Measurements from ENCODE around the gene ZNRF3.

The ZNRF3 gene

DNA sequence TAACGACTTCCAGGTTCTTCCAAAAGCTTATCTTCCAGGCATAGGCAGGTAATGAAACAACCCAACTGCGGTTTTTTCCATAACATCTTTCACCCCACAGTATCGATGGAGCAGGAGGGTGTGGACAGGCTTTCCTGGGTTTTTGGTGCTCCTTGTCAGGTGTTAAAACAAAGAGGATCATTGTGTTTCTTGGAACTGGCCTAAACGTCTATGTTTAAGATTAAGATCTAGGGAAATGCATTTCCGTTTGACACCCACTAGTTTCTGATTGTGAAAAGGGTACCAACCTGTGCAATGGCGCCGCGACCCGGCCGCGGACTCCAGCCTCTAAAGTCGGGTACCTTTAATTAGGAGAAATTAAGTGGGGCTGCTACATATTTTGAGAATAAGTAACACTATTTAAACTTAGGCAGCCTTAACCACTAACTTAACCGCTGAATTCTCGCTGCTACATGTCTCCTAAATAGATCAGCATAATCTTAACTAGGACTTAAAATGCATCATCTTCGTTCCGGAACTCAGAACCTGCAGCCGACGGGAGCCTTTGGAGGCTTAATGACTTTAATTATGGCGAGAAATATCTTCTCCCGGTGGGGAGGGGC is 146.7 kb downstream of the ZNRF3 start:
- H3K9me3 ChIP-seq (ENCODE audit: insufficient read depth, low read length): no peaks in the 10 kb centered on the region
- H2AFZ ChIP-seq (ENCODE audit: low read depth, low read length, severe bottlenecking): no peak overlapping the region

DNA sequence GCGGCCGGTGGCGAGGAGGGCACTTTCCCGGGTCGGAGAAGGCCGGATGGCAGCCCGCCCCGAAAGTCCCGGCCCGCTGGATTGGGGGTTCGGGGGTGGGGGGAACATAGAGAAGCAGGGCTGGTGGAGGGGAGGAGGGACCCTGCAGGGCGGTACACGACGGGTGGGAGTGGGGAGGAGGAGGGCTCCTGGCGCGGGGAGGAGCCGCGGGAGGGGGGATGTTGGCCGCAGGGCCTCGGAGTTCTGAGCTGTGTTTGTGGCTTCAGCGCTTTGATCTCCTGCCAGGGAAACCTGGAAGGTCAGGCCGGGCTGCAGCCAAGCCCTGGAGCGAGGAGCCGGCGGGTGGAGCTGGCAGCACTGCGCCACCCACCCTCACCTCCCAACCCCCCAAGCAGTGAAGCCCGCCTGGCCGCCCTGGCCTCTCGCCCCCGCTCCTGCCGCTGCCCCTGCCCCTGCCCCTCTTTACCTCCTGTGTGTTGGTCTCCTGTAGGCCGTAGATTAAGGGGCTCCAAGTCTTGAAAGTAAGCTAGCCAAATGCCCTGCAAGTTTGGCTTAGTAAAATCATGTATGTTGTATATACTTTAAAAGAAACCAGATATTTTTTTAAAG is 147.3 kb downstream of the ZNRF3 start:
- H3K79me2 ChIP-seq (ENCODE audit: insufficient read depth, low read length): no peaks in the 10 kb centered on the region

More for the DNA sequence above, 146.7 kb downstream of the ZNRF3 start:
- no peak overlapping the region for H3K4me2 ChIP-seq (ENCODE audit: low read depth, low read length, poor library complexity, severe bottlenecking)
- no peak for TF ChIP-seq EZH2phosphoT487 (conservative IDR thresholded peaks at IDR 0.05; ENCODE audit: low read length)
- TF ChIP-seq, protein P1, sequence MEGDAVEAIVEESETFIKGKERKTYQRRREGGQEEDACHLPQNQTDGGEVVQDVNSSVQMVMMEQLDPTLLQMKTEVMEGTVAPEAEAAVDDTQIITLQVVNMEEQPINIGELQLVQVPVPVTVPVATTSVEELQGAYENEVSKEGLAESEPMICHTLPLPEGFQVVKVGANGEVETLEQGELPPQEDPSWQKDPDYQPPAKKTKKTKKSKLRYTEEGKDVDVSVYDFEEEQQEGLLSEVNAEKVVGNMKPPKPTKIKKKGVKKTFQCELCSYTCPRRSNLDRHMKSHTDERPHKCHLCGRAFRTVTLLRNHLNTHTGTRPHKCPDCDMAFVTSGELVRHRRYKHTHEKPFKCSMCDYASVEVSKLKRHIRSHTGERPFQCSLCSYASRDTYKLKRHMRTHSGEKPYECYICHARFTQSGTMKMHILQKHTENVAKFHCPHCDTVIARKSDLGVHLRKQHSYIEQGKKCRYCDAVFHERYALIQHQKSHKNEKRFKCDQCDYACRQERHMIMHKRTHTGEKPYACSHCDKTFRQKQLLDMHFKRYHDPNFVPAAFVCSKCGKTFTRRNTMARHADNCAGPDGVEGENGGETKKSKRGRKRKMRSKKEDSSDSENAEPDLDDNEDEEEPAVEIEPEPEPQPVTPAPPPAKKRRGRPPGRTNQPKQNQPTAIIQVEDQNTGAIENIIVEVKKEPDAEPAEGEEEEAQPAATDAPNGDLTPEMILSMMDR (IDR thresholded peaks at IDR 0.05; ENCODE audit: insufficient read depth, low read length, poor library complexity, severe bottlenecking): no peak
- H3K27me3 ChIP-seq (ENCODE audit: low read length): no peaks in the 10 kb centered on the region
- H3K9me2 ChIP-seq (replicated peaks; ENCODE audit: insufficient read depth, low read length): no peaks in the 10 kb centered on the region
- no peak overlapping the region for H3K4me3 ChIP-seq (ENCODE audit: insufficient read depth, low read length, poor library complexity, severe bottlenecking)
- no peaks in the 10 kb centered on the region for H3F3A ChIP-seq (ENCODE audit: insufficient read depth)
- H3K36me3 ChIP-seq (ENCODE audit: low read length): no peaks in the 10 kb centered on the region
- H3K79me2 ChIP-seq (ENCODE audit: insufficient read depth, low read length): no peaks in the 10 kb centered on the region
- H3K27ac ChIP-seq (ENCODE audit: low read depth, low read length): no peak overlapping the region
- no peak overlapping the region for H3K9ac ChIP-seq (ENCODE audit: low read length)
- H4K20me1 ChIP-seq (ENCODE audit: low read depth, low read length): no peaks in the 10 kb centered on the region

DNA sequence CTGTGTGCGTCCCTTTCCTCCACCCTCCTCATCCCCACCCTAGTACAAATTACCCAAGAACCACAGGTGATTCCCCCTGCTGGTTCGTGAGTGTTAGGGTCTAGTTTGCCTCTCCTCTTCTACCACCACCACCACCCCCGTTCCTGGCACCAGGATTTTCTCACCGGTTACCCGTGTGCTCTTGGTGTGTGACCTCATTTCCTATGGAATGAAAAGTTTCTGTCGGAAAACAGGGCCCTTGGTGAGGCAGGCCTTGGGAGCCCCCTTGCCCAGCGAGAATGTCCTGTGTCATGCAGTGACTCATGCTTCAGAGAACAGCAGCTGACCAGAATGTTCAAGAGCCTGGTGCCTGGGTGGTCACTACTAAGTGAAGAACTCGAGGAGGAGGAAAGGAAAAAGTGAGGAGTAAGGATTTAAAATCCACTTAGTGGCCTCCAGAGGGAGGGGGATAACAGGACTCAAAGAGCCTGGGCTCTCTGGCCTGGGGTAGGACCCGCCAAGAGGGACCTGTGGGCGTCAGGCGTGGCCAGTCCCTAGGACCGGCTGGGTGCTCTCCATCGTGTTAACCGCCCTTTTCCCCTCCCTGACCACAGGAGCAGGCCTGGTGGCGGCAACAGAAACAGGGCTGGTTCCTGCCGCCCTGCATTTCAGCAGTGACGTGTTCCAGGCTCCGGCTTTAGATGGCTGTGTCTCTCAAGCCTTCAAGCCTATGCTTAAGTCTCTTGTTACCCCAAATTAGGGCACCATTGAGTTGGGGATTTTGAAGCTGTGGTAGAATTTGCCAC is 148.0 kb downstream of the ZNRF3 start:
- no peaks in the 10 kb centered on the region for H4K20me1 ChIP-seq (ENCODE audit: low read depth, low read length)

More for the DNA sequence above, 147.3 kb downstream of the ZNRF3 start:
- H4K20me1 ChIP-seq (ENCODE audit: low read depth, low read length): no peaks in the 10 kb centered on the region
- no peak overlapping the region for H3K9ac ChIP-seq (ENCODE audit: low read length)
- no peaks in the 10 kb centered on the region for H3K9me2 ChIP-seq (replicated peaks; ENCODE audit: insufficient read depth, low read length)
- no peak overlapping the region for H3K4me3 ChIP-seq (ENCODE audit: insufficient read depth, low read length, poor library complexity, severe bottlenecking)
- H3K4me2 ChIP-seq (ENCODE audit: low read depth, low read length, poor library complexity, severe bottlenecking): no peak overlapping the region
- H3K27ac ChIP-seq (ENCODE audit: low read depth, low read length): no peak overlapping the region
- H3K27me3 ChIP-seq (ENCODE audit: low read length): no peaks in the 10 kb centered on the region
- H3K36me3 ChIP-seq (ENCODE audit: low read length): no peaks in the 10 kb centered on the region
- H2AFZ ChIP-seq (ENCODE audit: low read depth, low read length, severe bottlenecking): no peak overlapping the region
- H3F3A ChIP-seq (ENCODE audit: insufficient read depth): no peaks in the 10 kb centered on the region
- no peak for TF ChIP-seq EZH2phosphoT487 (conservative IDR thresholded peaks at IDR 0.05; ENCODE audit: low read length)
- TF ChIP-seq, protein P1 (IDR thresholded peaks at IDR 0.05; ENCODE audit: insufficient read depth, low read length, poor library complexity, severe bottlenecking): no peak
- H3K9me3 ChIP-seq (ENCODE audit: insufficient read depth, low read length): no peaks in the 10 kb centered on the region

More for the DNA sequence above, 148.0 kb downstream of the ZNRF3 start:
- no peak for TF ChIP-seq EZH2phosphoT487 (conservative IDR thresholded peaks at IDR 0.05; ENCODE audit: low read length)
- TF ChIP-seq, protein P1 (IDR thresholded peaks at IDR 0.05; ENCODE audit: insufficient read depth, low read length, poor library complexity, severe bottlenecking): no peak
- no peak overlapping the region for H3K9ac ChIP-seq (ENCODE audit: low read length)
- H3K4me3 ChIP-seq (ENCODE audit: insufficient read depth, low read length, poor library complexity, severe bottlenecking): no peak overlapping the region
- H3K4me2 ChIP-seq (ENCODE audit: low read depth, low read length, poor library complexity, severe bottlenecking): no peak overlapping the region
- no peaks in the 10 kb centered on the region for H3K9me2 ChIP-seq (replicated peaks; ENCODE audit: insufficient read depth, low read length)
- H2AFZ ChIP-seq (ENCODE audit: low read depth, low read length, severe bottlenecking): no peak overlapping the region
- H3K9me3 ChIP-seq (ENCODE audit: insufficient read depth, low read length): no peaks in the 10 kb centered on the region
- no peak overlapping the region for H3K27ac ChIP-seq (ENCODE audit: low read depth, low read length)
- no peaks in the 10 kb centered on the region for H3K79me2 ChIP-seq (ENCODE audit: insufficient read depth, low read length)
- no peaks in the 10 kb centered on the region for H3K36me3 ChIP-seq (ENCODE audit: low read length)
- no peaks in the 10 kb centered on the region for H3F3A ChIP-seq (ENCODE audit: insufficient read depth)
- H3K27me3 ChIP-seq (ENCODE audit: low read length): no peaks in the 10 kb centered on the region

Data from SU-DHL-6 (cell line).